ENCODE measurements around the gene GALNT9. TPM values are rescaled to one million over a fixed set of nuclear protein-coding genes. Genes with fewer than 3 reads are reported as not detected.

Gene GALNT9
- total and polyA plus RNA-seq, 3 experiments from 2014 or later: 0.18 TPM; not detected in 2

DNA sequence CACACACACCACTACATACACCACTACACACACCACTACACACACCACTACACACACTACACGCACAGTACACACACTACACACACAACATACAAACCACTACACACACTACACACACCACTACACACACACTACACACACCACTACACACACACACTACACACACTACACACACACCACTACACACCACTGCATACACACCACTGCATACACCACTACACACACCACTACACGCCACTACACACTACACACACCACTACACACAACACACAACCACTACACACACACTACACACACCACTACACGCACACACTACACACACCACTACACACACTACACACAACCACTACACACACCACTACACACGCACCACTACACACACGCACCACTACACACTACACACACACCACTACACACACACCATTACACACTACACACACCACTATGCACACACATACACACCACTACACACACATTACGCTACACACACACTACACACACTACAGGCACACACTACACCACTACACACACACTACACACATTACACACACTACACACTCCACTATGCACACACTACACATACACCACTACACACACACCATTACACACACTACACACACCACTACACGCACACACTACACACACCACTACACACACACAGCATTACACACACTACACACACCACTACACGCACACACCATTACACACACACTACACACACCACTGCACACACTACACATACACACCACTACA is 172.6 kb downstream of the GALNT9 start:
- CTCF ChIA-PET: no interaction called here
- H3K9me3 ChIP-seq (ENCODE audit: low read length): no peaks in the 10 kb centered on the region
- H3K4me3 Mint-ChIP-seq: no peak overlapping the region
- no peak overlapping the region for H3K4me3 ChIP-seq (ENCODE audit: low read length)
- no peak overlapping the region for H3K27ac ChIP-seq (ENCODE audit: low read depth, low read length)
- H3K27ac Mint-ChIP-seq: no peak overlapping the region
- H3K4me1 Mint-ChIP-seq: peaks cover 0 to 5% (median 0%) of the 10 kb centered on the region in 3 donors
- no peaks in the 10 kb centered on the region for H3K9me3 Mint-ChIP-seq
- no peaks in the 10 kb centered on the region for H3K27me3 Mint-ChIP-seq
- peaks cover 12% of the 10 kb centered on the region for H3K36me3 ChIP-seq (ENCODE audit: insufficient read depth, low read length)
- no peak for DNase-seq
- POLR2A ChIA-PET: no interaction called here
- H3K4me1 ChIP-seq (ENCODE audit: insufficient read depth, low read length): no peaks in the 10 kb centered on the region
- H3K36me3 Mint-ChIP-seq: no peaks in the 10 kb centered on the region
- H3K27me3 ChIP-seq (ENCODE audit: insufficient read depth, low read length, poor library complexity, severe bottlenecking): no peaks in the 10 kb centered on the region

- Histone ChIP-seq H3K27ac (ENCODE audit: low read depth, low read length) (no peak overlapping the region), H3K4me3 (ENCODE audit: low read length) (no peak overlapping the region), H3K27me3 (ENCODE audit: insufficient read depth, low read length, poor library complexity, severe bottlenecking) (no peaks in the 10 kb centered on the region), H3K9me3 (ENCODE audit: low read length) (no peaks in the 10 kb centered on the region), H3K4me1 (ENCODE audit: insufficient read depth, low read length) (no peaks in the 10 kb centered on the region), H3K36me3 (ENCODE audit: insufficient read depth, low read length) (peaks cover 12% of the 10 kb centered on the region)
- Mint-ChIP-seq H3K4me3 (no peak overlapping the region), H3K36me3 (peaks cover 0 to 2% (median 0%) of the 10 kb centered on the region in 3 donors), H3K4me1 (peaks cover 0 to 5% (median 0%) of the 10 kb centered on the region in 3 donors), H3K27me3 (no peaks in the 10 kb centered on the region), H3K27ac (no peak overlapping the region), H3K9me3 (no peaks in the 10 kb centered on the region)
- no peak for DNase-seq
- ChIA-PET POLR2A (no interaction called here), CTCF (no interaction called here)
Observed at GRCh38 chr12:132155771-132156572, 173.4 kb downstream of the GALNT9 start.

DNA sequence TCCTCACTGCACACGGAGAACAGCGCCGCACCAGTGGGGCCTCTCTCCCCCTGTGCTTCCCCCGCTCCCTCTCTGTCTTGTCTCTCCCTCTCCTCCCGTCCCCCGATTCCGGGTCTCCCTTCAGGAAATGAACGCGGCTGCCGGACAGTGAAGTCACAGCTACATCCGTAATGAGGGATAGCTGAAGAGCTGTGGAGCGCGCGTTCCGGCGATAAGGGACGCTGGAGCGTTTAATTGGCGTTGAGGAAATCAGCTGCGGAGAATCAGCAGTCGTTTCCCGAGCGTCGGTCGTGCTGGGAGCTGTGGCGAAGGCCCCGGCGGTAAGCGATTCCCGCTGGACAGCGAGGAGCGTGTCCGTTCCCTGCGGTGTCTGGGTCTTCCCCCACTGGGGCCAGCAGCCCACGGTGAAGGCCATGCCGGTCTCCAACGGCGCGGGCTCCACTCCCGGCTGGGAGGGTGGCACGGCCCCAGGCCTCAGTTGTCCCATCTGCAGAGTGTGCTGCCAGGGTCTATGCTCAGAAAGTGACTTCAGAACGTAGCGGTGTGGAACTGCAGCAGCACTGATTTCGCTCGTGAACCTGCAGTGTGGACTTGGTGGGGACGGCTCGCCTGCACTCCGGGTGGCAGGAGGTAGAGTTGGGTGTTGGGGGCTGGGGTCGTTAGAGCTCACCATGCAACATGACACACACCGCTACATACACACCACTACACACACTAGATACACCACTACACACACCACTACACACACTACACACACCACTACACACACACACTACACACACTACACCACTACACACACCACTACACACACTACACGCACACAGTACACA is 174.2 kb downstream of the GALNT9 start:
- Histone ChIP-seq H3K27ac (ENCODE audit: low read depth, low read length) (no peak overlapping the region), H3K36me3 (ENCODE audit: insufficient read depth, low read length) (peaks cover 12% of the 10 kb centered on the region), H3K9me3 (ENCODE audit: low read length) (no peaks in the 10 kb centered on the region), H3K4me3 (ENCODE audit: low read length) (no peak overlapping the region), H3K4me1 (ENCODE audit: insufficient read depth, low read length) (no peaks in the 10 kb centered on the region), H3K27me3 (ENCODE audit: insufficient read depth, low read length, poor library complexity, severe bottlenecking) (no peaks in the 10 kb centered on the region)
- no peak overlapping the region for H3K27ac Mint-ChIP-seq
- CTCF ChIA-PET: no interaction called here
- POLR2A ChIA-PET: no interaction called here
- no peak overlapping the region for H3K4me3 Mint-ChIP-seq
- DNase-seq: peak in 1 of 5 donors; percentile 48
- H3K36me3 Mint-ChIP-seq: peaks cover 0 to 4% (median 0%) of the 10 kb centered on the region in 3 donors
- no peaks in the 10 kb centered on the region for H3K27me3 Mint-ChIP-seq
- peaks cover 0 to 5% (median 0%) of the 10 kb centered on the region in 3 donors for H3K4me1 Mint-ChIP-seq
- H3K9me3 Mint-ChIP-seq: no peaks in the 10 kb centered on the region

- H3K9me3 ChIP-seq (ENCODE audit: low read length): no peaks in the 10 kb centered on the region
- ChIA-PET CTCF (interaction anchor here (0.9 to 1.6 kb wide), 17 partner anchors 9 to 460 kb away, joined by 3 to 18 read pairs (median 3); partner anchors contain the start of gene NOC4L), POLR2A (interaction anchor here (1.1 kb wide), 1 partner anchor 65 kb away, joined by 4 read pairs; no protein-coding TSS in a partner anchor)
- no peaks in the 10 kb centered on the region for H3K4me1 ChIP-seq (ENCODE audit: insufficient read depth, low read length)
- H3K4me1 Mint-ChIP-seq: peaks cover 0 to 5% (median 0%) of the 10 kb centered on the region in 3 donors
- DNase-seq: peak in 1 of 5 donors; percentile 44
- H3K4me3 Mint-ChIP-seq: peak overlapping the region in 3 of 7 donors; percentile 37 to 80 (median 44)
- no peaks in the 10 kb centered on the region for H3K9me3 Mint-ChIP-seq
- no peaks in the 10 kb centered on the region for H3K27me3 Mint-ChIP-seq
- no peaks in the 10 kb centered on the region for H3K27me3 ChIP-seq (ENCODE audit: insufficient read depth, low read length, poor library complexity, severe bottlenecking)
- peaks cover 12% of the 10 kb centered on the region for H3K36me3 ChIP-seq (ENCODE audit: insufficient read depth, low read length)
- H3K36me3 Mint-ChIP-seq: peaks cover 0 to 4% (median 0%) of the 10 kb centered on the region in 3 donors
- peak overlapping the region in 1 of 8 donors; percentile 54 for H3K27ac Mint-ChIP-seq
- peak overlapping the region; percentile 45 for H3K4me3 ChIP-seq (ENCODE audit: low read length)
- no peak overlapping the region for H3K27ac ChIP-seq (ENCODE audit: low read depth, low read length)
Observed at GRCh38 chr12:132154341-132154761, 175.0 kb downstream of the GALNT9 start.

DNA sequence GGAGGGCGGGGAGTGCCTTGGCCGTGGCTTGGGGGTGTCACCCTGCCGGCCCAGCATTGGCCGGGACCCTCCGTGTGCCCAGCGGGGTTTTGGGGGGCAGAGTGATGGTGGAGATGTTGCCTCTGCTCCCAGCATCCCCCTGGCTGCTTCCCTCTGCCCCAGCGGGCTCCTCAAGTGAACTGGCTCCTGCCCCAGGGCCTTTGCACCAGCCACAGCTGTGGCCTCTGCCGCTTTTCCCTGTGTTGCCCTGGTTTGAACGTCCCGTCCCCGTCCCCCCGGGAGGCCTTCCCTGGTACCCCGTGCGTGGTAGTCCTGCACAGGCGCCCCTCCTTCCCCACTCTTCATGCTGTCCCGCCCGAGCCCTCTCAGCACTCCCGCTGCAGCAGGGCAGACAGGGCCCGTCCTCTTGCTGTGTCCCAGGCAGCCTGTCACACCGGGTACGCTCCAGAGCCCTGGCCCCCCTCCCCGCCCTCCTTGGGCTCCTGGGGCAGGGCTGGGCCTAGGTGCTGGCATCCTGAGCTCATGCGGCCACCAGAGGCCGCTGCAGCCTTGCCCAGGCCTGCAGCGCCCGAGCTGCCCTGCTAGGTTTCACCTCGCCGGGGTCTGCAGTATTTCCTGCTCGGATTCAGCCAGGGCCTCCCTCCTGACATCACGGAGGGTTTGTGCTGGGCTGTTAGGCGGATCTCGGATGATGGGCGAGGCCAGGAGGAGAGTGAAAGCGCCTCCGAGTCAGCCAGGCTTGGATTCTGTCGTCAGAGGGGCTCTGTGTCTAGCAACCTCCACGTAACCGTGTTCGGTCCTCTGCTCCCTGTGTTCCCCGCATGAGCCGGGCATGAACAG is 175.7 kb downstream of the GALNT9 start:
- H3K9me3 Mint-ChIP-seq: no peaks in the 10 kb centered on the region
- Histone ChIP-seq H3K27ac (ENCODE audit: low read depth, low read length) (no peak overlapping the region), H3K36me3 (ENCODE audit: insufficient read depth, low read length) (peaks cover 12% of the 10 kb centered on the region), H3K4me3 (ENCODE audit: low read length) (peak overlapping the region; percentile 45), H3K9me3 (ENCODE audit: low read length) (no peaks in the 10 kb centered on the region), H3K4me1 (ENCODE audit: insufficient read depth, low read length) (no peaks in the 10 kb centered on the region), H3K27me3 (ENCODE audit: insufficient read depth, low read length, poor library complexity, severe bottlenecking) (no peaks in the 10 kb centered on the region)
- peaks cover 0 to 4% (median 0%) of the 10 kb centered on the region in 3 donors for H3K36me3 Mint-ChIP-seq
- peak; percentile 55 to 79 (median 71) for DNase-seq
- H3K27me3 Mint-ChIP-seq: no peaks in the 10 kb centered on the region
- H3K4me3 Mint-ChIP-seq: peak overlapping the region in 4 of 7 donors; percentile 28 to 80 (median 40)
- POLR2A ChIA-PET: interaction anchor here (0.5 to 1.1 kb wide), 2 partner anchors 36 to 65 kb away, joined by 3 to 4 read pairs; no protein-coding TSS in a partner anchor
- peak overlapping the region in 3 of 8 donors; percentile 17 to 54 (median 38) for H3K27ac Mint-ChIP-seq
- CTCF ChIA-PET: interaction anchor here (0.6 to 1.6 kb wide), 22 partner anchors 8 to 461 kb away, joined by 3 to 18 read pairs (median 3); partner anchors contain the start of gene NOC4L
- H3K4me1 Mint-ChIP-seq: peaks cover 0 to 5% (median 0%) of the 10 kb centered on the region in 3 donors

GRCh38 chr12:132152953-132153352 is 176.4 kb downstream of the GALNT9 start:
- no peaks in the 10 kb centered on the region for H3K27me3 Mint-ChIP-seq
- no peaks in the 10 kb centered on the region for H3K9me3 Mint-ChIP-seq
- H3K4me3 Mint-ChIP-seq: no peak overlapping the region
- H3K36me3 ChIP-seq (ENCODE audit: insufficient read depth, low read length): peaks cover 12% of the 10 kb centered on the region
- H3K4me1 Mint-ChIP-seq: peaks cover 0 to 5% (median 0%) of the 10 kb centered on the region in 3 donors
- CTCF ChIA-PET: interaction anchor here (0.9 to 1.6 kb wide), 3 partner anchors 13 to 363 kb away, joined by 3 to 5 read pairs (median 4); no protein-coding TSS in a partner anchor
- no peak overlapping the region for H3K4me3 ChIP-seq (ENCODE audit: low read length)
- H3K27me3 ChIP-seq (ENCODE audit: insufficient read depth, low read length, poor library complexity, severe bottlenecking): no peaks in the 10 kb centered on the region
- no peaks in the 10 kb centered on the region for H3K9me3 ChIP-seq (ENCODE audit: low read length)
- no peak overlapping the region for H3K27ac ChIP-seq (ENCODE audit: low read depth, low read length)
- H3K4me1 ChIP-seq (ENCODE audit: insufficient read depth, low read length): no peaks in the 10 kb centered on the region
- DNase-seq: peak in 1 of 5 donors; percentile 31
- peaks cover 0 to 7% (median 0%) of the 10 kb centered on the region in 3 donors for H3K36me3 Mint-ChIP-seq
- POLR2A ChIA-PET: no interaction called here
- no peak overlapping the region for H3K27ac Mint-ChIP-seq

GRCh38 chr12:132152411-132152821 is 177.0 kb downstream of the GALNT9 start:
- POLR2A ChIA-PET: no interaction called here
- Histone ChIP-seq H3K36me3 (ENCODE audit: insufficient read depth, low read length) (peaks cover 12% of the 10 kb centered on the region), H3K9me3 (ENCODE audit: low read length) (no peaks in the 10 kb centered on the region), H3K27me3 (ENCODE audit: insufficient read depth, low read length, poor library complexity, severe bottlenecking) (no peaks in the 10 kb centered on the region), H3K4me1 (ENCODE audit: insufficient read depth, low read length) (no peaks in the 10 kb centered on the region), H3K27ac (ENCODE audit: low read depth, low read length) (no peak overlapping the region), H3K4me3 (ENCODE audit: low read length) (no peak overlapping the region)
- peaks cover 0 to 5% (median 0%) of the 10 kb centered on the region in 3 donors for H3K4me1 Mint-ChIP-seq
- H3K27ac Mint-ChIP-seq: no peak overlapping the region
- H3K36me3 Mint-ChIP-seq: peaks cover 0 to 9% (median 0%) of the 10 kb centered on the region in 3 donors
- DNase-seq: peak in 1 of 5 donors; percentile 42
- no peak overlapping the region for H3K4me3 Mint-ChIP-seq
- H3K9me3 Mint-ChIP-seq: no peaks in the 10 kb centered on the region
- no peaks in the 10 kb centered on the region for H3K27me3 Mint-ChIP-seq
- CTCF ChIA-PET: no interaction called here
